ENCODE results near the gene ZNF428. TPM values are rescaled to one million over a fixed set of nuclear protein-coding genes. Genes with fewer than 3 reads are reported as not detected.

Gene ZNF428
- total RNA-seq, 1 donor = 37.3 TPM

DNA sequence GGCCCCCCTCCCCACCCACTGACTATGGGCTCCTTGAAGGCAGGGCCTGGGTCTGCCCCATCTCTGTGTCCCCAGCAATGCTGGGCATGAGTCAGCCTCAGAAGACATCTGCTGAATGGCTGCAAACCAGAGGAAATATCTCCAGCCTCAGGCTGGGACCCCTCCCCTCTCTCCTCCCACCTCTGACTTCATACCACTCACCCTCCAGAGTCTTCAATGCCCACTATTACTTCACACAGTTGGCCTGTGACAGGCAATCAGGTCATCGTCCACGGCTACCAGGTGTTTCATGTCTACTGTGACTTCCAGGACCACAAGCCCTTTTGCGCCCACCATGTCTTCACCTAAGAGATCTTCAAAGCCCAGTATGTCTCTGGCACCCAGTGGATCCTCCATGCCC is 7.6 kb downstream of the ZNF428 start, which contains the start of gene SRRM5:
TSS of gene SRRM5 (plus strand) at position 301 of the 400 bp plus-strand sequence. CDS start at position 335, 34 bp downstream.
- no peaks in the 10 kb centered on the region for H3K27me3 ChIP-seq (ENCODE audit: insufficient read depth, low read length)
- no peak within 1 kb of the TSS for H3K4me3 ChIP-seq (ENCODE audit: insufficient read depth, low read length)
- no peak within 1 kb of the TSS for H3K4me2 ChIP-seq (ENCODE audit: insufficient read depth, low read length)
- H3K27ac ChIP-seq (ENCODE audit: low read depth, low read length) = no peak within 1 kb of the TSS
- no peak within 1 kb of the TSS for H2AFZ ChIP-seq (ENCODE audit: low read length)
- peak; percentile 23 for DNase-seq (ENCODE audit: insufficient read length, low spot score, missing footprints)
- no peaks in the 10 kb centered on the region for H3K4me1 ChIP-seq (ENCODE audit: insufficient read depth, low read length)
- TF ChIP-seq, protein P1, sequence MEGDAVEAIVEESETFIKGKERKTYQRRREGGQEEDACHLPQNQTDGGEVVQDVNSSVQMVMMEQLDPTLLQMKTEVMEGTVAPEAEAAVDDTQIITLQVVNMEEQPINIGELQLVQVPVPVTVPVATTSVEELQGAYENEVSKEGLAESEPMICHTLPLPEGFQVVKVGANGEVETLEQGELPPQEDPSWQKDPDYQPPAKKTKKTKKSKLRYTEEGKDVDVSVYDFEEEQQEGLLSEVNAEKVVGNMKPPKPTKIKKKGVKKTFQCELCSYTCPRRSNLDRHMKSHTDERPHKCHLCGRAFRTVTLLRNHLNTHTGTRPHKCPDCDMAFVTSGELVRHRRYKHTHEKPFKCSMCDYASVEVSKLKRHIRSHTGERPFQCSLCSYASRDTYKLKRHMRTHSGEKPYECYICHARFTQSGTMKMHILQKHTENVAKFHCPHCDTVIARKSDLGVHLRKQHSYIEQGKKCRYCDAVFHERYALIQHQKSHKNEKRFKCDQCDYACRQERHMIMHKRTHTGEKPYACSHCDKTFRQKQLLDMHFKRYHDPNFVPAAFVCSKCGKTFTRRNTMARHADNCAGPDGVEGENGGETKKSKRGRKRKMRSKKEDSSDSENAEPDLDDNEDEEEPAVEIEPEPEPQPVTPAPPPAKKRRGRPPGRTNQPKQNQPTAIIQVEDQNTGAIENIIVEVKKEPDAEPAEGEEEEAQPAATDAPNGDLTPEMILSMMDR (IDR thresholded peaks at IDR 0.05; ENCODE audit: extremely low read depth, low read depth, low read length) = no peak
- H3K36me3 ChIP-seq (ENCODE audit: insufficient read depth, low read length) = peaks cover 23% of the 10 kb centered on the region
- H4K20me1 ChIP-seq (ENCODE audit: insufficient read depth, low read length) = peaks cover 14% of the 10 kb centered on the region
- H3K9me3 ChIP-seq (ENCODE audit: low read depth, low read length) = no peaks in the 10 kb centered on the region
- H3K79me2 ChIP-seq (ENCODE audit: insufficient read depth, low read length) = peaks cover 53% of the 10 kb centered on the region

DNA sequence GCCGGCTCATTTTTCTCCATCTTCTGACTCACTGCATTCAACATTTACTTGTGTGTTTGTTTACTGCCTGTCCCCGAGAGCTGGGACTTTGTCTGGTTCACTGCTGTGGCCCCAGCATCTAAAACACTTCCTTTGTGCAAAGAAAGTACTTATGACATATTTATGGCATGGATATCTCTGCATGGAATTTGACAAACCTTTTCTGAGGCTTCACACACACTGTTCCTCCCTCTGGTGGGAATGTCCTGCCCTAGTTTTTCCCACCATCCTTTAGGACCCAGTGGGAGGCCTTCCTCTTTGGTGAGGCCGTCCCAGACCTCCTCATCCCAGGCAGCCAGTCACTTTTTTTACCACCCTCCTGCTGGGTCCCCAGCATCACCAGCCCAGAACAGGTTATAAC is 8.9 kb downstream of the ZNF428 start:
- Histone ChIP-seq H3K79me2 (ENCODE audit: insufficient read depth, low read length) (peaks cover 42% of the 10 kb centered on the region), H3K4me2 (ENCODE audit: insufficient read depth, low read length) (no peak overlapping the region), H3K27ac (ENCODE audit: low read depth, low read length) (no peak overlapping the region), H3K4me1 (ENCODE audit: insufficient read depth, low read length) (no peaks in the 10 kb centered on the region), H3K27me3 (ENCODE audit: insufficient read depth, low read length) (no peaks in the 10 kb centered on the region), H4K20me1 (ENCODE audit: insufficient read depth, low read length) (peaks cover 14% of the 10 kb centered on the region), H2AFZ (ENCODE audit: low read length) (no peak overlapping the region), H3K4me3 (ENCODE audit: insufficient read depth, low read length) (no peak overlapping the region), H3K9me3 (ENCODE audit: low read depth, low read length) (no peaks in the 10 kb centered on the region), H3K36me3 (ENCODE audit: insufficient read depth, low read length) (peaks cover 23% of the 10 kb centered on the region)
- DNase-seq (ENCODE audit: insufficient read length, low spot score, missing footprints) = peak; percentile 75
- TF ChIP-seq, protein P1 (IDR thresholded peaks at IDR 0.05; ENCODE audit: extremely low read depth, low read depth, low read length) = no peak

DNA sequence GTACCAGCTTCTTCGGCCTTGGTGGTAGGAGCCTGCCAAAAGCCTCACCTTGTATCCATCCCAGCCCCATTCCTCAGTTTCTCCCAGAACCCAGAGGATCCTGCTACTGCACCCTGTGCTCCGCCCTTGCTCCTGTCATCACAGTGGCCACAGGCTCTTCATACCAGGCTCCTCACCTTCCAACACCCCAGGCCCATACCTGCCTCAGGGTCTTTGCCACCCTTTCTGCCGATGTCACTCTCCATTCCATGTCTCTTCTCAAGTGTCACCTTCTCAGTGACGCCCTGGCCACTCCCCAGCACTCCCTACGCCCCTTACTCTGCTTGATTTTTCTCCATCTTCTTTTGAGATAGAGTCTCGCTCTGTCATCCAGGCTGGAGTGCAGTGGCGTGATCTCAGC is 9.6 kb downstream of the ZNF428 start:
- TF ChIP-seq, protein P1 (IDR thresholded peaks at IDR 0.05; ENCODE audit: extremely low read depth, low read depth, low read length) = no peak
- H2AFZ ChIP-seq (ENCODE audit: low read length) = no peak overlapping the region
- peaks cover 14% of the 10 kb centered on the region for H4K20me1 ChIP-seq (ENCODE audit: insufficient read depth, low read length)
- H3K4me3 ChIP-seq (ENCODE audit: insufficient read depth, low read length) = no peak overlapping the region
- H3K27me3 ChIP-seq (ENCODE audit: insufficient read depth, low read length) = no peaks in the 10 kb centered on the region
- peak; percentile 54 for DNase-seq (ENCODE audit: insufficient read length, low spot score, missing footprints)
- peaks cover 23% of the 10 kb centered on the region for H3K36me3 ChIP-seq (ENCODE audit: insufficient read depth, low read length)
- no peak overlapping the region for H3K4me2 ChIP-seq (ENCODE audit: insufficient read depth, low read length)
- no peak overlapping the region for H3K27ac ChIP-seq (ENCODE audit: low read depth, low read length)
- no peaks in the 10 kb centered on the region for H3K4me1 ChIP-seq (ENCODE audit: insufficient read depth, low read length)
- H3K9me3 ChIP-seq (ENCODE audit: low read depth, low read length) = no peaks in the 10 kb centered on the region
- H3K79me2 ChIP-seq (ENCODE audit: insufficient read depth, low read length) = peaks cover 36% of the 10 kb centered on the region

DNA sequence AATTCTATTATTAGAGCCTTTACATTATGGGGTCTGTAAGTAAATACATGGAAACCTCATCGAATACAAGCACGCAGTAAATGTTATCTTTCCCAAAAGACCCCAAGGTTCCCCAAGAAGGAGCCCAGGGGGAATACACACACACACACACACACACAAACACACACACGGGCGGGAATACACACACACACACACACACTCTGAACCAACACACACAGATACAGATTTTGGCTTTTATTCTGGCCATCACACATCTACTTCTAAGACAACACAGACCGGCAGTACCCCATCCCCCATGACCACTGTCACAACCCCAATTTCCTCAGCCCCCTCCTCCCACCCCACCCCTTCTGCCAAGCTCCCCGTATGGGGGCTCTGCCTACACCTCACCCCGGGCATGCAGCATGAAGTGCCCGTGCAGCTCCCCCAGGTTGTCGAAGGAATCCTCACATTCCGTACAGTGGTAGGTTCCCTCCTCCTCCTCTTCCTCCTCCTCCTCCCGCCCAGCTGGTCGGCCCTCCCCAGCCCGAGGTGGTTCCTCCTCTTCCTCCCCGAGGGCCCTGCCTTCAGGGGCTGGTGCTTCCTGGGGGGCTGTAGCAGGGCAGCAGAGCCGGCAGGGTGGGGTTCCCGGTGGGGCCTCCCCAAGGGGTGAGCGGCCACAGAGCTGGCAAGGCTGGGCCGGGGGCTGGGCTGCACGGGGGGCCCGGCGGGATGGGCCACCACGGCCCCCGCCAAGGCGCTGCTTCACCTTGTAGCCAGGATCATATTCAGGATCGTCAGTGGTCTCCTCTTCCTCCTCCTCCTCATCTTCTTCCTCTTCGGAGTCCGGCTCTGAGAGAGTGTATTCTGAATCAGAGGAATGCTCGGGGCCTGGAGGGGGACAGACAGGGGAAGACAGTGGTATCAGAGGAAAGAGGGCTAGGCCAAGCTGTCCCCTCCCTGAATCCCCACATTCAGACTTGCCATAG is 11.9 kb downstream of the ZNF428 start:
- Histone ChIP-seq H3K27ac (ENCODE audit: low read depth, low read length) (no peak overlapping the region), H3K4me3 (ENCODE audit: insufficient read depth, low read length) (no peak overlapping the region), H3K27me3 (ENCODE audit: insufficient read depth, low read length) (no peaks in the 10 kb centered on the region), H3K4me2 (ENCODE audit: insufficient read depth, low read length) (no peak overlapping the region), H3K4me1 (ENCODE audit: insufficient read depth, low read length) (no peaks in the 10 kb centered on the region), H4K20me1 (ENCODE audit: insufficient read depth, low read length) (peaks cover 14% of the 10 kb centered on the region), H2AFZ (ENCODE audit: low read length) (no peak overlapping the region), H3K36me3 (ENCODE audit: insufficient read depth, low read length) (peaks cover 17% of the 10 kb centered on the region), H3K79me2 (ENCODE audit: insufficient read depth, low read length) (peaks cover 24% of the 10 kb centered on the region), H3K9me3 (ENCODE audit: low read depth, low read length) (no peaks in the 10 kb centered on the region)
- TF ChIP-seq, protein P1 (IDR thresholded peaks at IDR 0.05; ENCODE audit: extremely low read depth, low read depth, low read length) = no peak
- peak; percentile 25 for DNase-seq (ENCODE audit: insufficient read length, low spot score, missing footprints)
